Midbrain (tissue), 1 donor: ENCODE results near the gene OPCML.

Experiments
- DNase-seq: peaks from one replicate; lab custom pipeline; 2025; lab: John Stamatoyannopoulos, UW

OPCML gene

DNA sequence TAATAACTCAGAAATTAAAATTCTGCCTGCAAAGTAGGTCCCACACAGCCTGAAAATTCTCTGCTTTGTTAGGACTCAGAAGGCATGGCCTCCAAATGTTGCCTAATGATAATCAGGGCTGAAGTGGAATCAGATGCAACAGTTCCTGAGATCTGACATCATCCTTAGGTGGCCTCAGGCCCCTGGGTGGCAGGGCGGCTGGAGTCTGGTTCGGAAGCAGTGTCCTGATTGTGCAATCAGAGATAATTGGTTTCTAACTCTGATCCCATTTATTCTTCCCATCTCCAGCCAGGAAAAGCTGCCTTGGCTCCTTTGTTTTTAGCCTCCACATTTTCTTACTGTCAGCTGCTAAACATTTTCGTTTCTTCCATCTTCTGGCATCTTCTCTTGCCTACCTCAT is 399.3 kb downstream of the OPCML start:
- DNase-seq: no peak

DNA sequence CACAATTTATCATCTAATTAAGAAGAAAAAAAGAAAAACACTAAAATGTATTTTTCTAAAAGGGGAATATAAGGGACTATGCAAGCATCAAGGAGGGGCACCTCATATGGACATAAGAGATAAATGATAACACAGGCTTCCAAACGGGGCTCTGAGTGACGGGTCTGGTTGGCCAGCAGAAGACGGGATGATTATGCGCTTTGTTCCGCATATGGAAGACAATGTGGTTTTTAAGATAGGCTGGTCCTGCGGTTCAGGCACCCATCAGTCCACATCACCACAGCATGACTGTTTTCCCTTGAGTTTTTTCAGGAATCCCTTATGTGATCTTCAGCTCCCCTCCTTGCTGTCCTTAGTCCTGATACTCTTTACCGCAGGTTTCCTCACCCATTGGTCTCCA is 404.6 kb downstream of the OPCML start:
- no peak for DNase-seq

DNA sequence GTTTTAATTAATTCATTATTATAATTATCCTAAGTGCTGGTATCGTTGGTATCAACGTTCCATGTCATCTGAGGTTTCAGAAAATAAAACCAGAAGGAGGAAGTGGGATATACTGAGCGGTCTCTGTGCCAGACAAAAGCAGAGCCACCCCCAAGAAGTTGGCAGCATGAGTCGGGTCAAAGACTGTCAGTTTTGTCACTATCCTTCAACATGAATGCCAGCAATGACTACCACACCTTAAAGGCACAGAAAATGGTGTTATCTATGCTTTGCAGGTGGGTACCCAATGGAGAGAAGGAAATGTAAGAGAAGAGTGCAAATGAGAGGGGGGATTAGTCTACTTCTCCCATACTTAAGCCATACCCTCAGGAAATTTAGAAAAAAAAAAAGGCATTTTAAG is 408.5 kb downstream of the OPCML start:
- no peak for DNase-seq

DNA sequence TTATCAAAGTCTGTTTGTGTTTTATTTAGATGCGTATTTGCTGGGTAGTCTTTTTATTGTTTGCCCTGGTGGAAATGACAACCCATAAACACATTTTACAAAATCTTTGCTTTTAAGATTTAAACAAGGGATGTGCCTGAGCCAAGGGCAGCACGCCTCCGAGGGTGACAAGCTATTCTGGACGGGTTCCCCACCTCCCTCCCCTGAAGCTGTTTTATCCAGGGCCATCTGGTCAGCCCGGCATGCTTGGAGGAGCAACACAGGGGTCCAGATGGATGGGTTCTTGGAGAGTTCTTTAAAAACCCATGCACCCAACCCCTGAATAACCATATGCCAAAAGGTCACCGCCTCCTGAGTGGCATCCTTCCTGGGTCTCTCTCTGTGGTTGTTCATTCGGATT is 408.9 kb downstream of the OPCML start:
- no peak for DNase-seq

DNA sequence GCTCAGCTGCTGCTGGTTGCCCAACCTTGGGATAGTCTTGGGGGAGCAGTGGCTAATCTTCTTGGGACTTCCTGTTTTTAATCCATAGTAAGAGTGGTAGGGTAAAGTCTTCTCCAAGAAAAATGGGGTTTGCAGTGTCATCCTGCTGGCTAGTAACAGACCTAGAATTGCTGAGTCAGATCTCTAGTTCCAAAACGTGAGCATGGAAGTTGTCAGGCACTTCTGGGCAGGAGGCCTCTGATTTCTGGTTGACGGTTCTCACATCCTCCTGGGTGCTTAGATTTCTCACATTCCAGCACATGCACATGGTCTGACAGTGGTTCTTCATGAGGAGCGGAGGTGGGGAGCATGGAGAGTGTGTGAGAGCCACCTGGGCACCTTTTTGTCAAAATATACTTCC is 410.0 kb downstream of the OPCML start:
- DNase-seq: no peak

DNA sequence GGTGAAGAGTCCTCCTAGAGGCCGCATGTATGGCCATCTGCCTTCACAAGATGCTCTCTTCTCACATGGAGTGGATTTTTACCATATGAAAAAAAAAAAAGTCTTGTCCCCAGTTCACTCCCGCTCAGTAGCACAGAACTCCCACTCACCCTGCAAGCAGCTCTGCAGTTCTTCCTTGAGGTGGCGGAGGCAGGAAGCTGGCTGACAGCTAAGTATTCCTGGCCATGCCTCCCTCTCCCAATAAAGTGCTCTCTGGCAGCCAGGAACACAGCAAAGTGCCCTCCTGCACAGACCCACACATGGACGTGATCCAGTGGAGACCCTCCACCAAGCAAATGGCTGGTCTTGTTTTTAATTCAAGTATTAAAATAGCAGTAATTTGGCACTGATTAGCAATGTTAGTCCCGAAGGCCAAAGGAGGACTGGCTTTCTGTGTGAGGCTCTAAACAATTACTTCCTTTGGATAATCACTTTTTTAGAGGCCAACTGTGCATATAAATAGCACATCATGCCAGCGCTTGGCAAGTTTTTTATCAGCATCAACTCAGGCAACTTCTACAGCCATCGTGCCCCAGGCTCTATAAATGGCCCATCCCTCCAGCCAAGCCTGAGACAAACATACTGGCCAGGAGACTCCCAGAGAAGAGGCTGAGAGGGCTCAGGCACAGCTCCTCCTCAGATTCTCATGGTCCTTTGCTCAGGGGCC is 413.6 kb downstream of the OPCML start:
- no peak for DNase-seq

- DNase-seq: no peak
These were observed 417.2 kb downstream of the OPCML start for GRCh38 chr11:133115099-133115498.

DNA sequence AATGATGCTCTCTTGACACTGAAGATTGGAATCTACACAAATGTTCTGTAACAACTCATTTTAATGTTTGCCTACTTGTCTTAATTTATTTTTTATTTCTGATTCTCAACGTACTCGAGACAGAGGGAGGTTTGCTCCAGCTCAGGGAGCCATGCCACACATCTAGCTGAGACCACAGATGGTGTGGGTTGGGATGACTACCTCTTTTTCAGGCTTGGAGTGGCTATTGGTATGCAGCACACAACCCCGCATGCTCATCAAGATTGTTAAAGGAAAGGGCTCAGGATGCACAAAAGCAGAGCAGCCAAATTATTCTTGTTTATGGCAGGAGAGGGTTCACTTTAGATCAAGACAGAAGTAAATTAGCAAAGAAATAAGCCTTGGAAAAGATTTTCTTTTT is 424.5 kb downstream of the OPCML start:
- DNase-seq: no peak

DNA sequence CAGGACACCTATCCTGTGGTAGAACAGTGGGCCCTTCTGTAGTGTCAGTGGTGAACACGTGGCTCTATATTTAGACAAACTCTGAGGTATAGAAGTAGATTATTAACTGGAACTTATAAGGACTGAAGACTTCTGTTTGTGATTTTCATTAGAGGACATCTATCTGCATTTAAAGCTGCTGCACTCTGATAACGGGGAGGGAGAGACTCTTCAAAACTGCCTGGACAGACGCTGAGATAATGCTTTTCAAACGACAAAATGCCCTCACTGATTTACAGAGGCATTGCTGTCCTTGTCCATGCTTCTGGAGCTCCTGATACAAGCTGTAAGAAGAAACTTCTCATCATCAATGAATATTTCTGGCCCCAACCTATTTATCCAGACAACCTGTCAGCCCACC is 425.2 kb downstream of the OPCML start:
- DNase-seq: no peak

DNA sequence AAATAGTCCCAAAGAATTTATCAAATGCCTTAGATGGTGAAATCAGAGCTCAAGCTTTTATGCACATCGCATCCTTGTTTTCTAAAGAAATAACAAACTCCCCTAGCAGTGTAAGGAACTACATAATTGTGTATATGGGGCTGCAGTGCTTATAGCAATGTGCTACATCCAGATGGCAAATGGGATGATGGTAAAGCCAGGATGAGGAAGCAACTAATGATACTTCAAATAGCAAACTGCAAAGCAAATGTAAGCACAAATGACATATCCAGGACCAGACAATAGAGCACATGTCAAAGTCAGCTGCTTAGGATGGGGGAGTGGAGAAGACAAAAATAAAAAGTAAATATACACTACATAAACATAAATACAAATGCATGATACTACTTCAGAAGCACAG is 425.9 kb downstream of the OPCML start:
- DNase-seq: no peak

DNA sequence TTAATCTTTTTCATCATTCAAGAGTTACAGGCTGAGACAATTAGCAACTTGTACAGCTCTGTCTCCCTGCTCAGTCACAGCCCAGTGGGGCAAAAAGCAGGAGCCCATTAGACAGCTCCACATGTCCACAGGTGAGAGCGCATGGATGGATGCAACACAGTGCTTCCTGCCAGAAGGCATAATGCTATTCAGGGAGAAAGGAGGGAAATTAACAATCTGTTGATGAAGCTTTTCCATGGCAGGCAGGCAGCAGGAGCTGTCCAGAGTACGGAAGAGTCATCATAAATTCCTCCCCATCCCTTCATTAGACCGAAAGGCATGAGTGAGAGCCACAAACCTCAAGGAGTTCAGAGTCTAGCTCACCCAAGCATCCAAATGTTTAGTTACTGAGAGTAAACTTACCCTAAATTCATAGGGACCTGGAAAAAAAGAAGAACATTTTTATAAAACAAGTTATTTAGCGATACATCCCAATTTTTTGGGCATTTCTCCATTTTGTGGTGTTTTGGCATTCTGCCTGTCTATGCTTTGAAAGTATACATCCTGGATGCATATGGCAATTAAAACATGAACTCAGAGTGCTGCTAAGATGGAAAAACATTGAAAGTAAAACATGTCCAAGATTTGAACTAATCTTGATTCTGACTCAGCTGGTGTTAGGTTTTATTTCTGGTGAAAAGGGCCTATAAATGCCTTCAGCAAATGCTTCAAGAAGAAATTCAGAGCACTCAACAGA is 428.1 kb downstream of the OPCML start:
- no peak for DNase-seq

GRCh38 chr11:133096981-133097380 is 435.3 kb downstream of the OPCML start:
- no peak for DNase-seq

DNA sequence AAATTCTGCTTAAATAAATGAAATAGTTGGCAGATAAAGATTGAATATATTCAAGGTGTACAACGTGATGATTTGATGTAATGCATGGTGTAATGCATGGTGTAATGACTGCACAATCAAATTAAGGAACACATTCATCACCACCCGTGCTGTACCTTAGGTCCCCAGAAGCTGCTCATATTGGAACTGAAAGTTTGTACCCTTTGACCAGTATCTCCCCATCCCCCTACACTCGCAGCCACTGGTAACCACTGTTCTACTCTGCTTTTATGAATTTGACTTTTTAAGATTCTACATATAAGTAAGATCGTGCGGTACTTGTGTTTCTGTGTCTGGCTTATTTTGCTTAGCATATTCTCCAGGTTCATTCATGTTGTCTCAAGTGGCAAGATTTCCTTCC is 445.8 kb downstream of the OPCML start:
- no peak for DNase-seq

DNA sequence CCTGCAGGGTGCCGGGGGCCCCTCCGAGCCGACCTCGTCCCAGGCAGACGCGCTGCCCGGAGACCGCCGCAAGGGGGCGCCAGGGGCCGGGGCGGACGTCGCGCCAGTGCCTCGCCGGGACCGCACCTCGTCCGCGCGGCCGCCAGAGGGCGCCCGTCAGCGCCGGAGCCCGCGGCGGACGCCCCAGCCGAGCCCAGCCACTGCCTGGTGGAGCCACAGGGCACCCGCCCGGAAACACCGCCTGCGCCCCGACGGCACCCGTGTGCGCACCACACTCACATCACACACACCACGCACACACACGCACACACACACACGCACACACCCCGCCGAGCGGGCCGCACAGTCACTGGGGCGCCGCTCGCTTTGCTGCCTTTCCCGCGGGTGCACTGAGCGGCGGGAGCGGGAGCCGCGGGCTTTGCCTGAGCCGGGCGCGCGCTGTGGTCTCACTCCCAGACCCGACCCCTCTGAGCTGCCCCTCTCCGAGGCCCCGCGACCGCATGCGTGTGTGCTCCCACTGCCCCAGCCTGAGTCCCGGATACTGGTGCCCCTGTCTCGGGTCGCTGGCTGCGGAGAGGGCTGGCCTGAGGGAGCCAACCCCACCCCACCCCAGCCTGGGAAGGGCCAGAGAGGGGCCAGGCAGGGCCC is 449.3 kb downstream of the OPCML start:
- DNase-seq: peak; percentile 75

- no peak for DNase-seq
These were observed 449.9 kb downstream of the OPCML start for GRCh38 chr11:133082453-133082781.

DNA sequence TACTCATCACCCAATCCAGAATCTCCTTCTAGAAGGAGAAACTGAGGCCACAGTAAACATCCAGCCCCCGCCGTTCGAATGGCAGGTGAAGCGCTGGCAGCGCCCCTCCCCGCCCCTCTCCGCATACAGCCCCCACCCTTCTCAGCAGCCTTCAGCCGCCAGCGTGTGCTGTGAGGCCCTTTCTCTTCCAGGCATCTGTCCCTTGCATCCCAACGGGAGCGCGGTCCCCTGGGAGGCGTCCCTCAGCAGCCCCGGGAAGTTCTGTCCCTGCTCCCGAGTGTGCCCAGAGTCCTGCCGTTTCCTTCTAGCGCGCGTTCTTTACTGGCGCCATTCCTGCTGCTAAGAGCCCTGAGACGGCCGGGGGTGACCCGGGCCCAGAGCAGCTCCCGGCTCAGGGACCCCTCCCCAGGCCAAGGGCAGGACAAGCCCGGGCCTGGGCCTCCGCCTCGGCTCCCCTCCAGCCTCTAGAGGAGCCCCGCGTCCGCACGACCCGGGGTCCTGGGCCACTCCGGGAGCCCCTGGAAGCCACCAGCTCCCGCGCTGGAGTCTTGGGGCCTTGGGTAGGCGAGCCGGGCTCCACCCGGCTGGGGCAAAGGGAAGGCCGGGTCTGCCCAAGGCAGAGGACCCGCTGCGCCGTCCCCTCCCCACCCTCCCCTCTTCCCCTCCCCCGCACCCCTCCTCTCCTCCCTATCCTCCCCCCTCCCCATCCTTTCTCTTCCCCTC is 450.4 kb downstream of the OPCML start:
- DNase-seq: no peak

DNA sequence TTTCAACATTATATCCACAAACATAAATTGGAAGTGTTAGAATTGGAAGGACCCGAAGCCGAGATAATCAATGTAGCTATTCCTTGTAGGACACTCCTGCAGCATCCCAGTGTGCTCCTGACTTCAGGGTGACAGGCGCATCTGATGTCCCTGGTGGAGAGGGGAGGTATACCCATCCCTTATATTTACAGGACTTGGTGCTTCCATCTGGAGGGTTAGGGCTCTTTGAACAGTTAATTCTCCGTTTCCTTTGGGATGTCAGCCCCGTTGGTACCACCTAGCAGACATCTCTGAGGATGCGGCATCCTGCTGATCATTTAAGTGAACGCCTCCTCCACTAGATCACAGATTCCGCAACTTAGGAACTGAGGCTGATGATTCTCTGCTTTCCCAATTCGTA is 451.3 kb downstream of the OPCML start:
- no peak for DNase-seq

DNA sequence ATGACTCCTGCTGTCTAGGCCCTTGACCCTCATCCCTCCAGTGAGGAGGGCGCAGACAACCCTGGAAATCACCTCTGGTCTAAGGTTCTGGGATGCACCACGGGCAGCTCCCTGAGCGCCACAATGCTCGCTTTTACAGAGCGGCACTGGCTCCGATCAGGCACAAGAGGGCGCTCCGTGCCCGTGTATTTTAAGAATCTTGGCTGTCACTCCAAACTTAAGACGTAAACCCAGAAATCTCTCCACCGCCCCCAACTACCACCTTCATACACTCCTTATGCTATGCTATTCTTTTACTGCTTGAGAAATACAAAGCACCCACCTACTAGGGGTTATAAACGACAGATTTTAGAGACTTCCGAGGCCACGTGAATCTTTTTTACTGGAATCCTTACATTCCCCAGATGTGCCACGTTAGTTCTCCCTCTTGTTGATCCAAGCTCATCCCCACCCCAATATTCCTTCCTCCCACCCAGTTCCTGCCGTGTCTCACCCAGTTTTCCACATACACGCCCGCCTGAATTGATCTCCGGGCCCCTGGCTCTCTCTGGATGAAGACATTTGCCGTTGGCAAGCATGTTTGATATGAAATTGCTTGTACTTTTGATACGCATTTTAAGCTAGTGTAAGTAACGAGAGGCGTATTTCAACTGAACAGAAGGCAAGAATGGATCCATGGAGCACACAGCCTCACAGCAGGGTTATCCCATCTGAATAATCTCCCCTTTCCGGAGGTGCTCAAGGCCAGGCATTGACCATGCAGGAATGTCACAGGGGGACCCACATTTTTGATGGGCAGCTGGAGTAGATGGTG is 453.5 kb downstream of the OPCML start:
- DNase-seq: peak; percentile 66

DNA sequence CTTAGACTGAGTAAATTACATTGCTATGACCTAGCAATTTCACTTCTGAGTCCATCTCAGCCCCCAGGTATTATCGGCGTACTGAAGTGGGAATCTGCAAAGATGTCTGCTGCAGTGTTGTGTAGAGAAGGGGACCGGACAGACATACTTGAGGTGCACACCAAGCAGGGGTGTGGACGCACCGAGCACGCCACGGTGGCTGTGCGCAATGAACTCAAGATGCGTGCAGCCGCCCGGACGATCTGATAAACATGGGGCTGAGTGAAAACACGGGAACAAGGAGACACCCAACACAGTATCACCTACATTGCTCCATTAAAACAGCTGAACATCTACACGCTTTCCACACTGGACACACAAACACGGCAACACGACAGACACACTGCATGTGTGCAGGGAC is 454.3 kb downstream of the OPCML start:
- no peak for DNase-seq

- no peak for DNase-seq
These were observed 456.9 kb downstream of the OPCML start for GRCh38 chr11:133075351-133075750.

- no peak for DNase-seq
These were observed 459.3 kb downstream of the OPCML start for GRCh38 chr11:133072858-133073582.
